Heart right ventricle (tissue), 16 donors: Measurements from ENCODE around the gene JPT2. TPM values are rescaled to one million over a fixed set of nuclear protein-coding genes. Genes with fewer than 3 reads are reported as not detected.

Experiments
- ATAC-seq, 8 donors: fragments of 200-7000 bp; cut with Tn5 transposase; one replicate each; pipeline ENCODE4 v1.9.1; 2020; ENCODE audit warnings: mild to moderate bottlenecking in 8 of 8, moderate library complexity in 8 of 8, moderate number of reproducible peaks in 1 of 8
- DNase-seq, 2 donors: peaks; one replicate each; pipeline ENCODE4 v3.0.0-alpha.2; 2020
- H3K27ac ChIP-seq, 10 donors: fragments of 200-600 bp; sonication (generic) in 2 of 10; one replicate each; pipeline versions ENCODE4 v1.5.0 to v1.8.0; 2020 to 2022; ENCODE audit warnings: mild to moderate bottlenecking in 3 of 10
- H3K27me3 ChIP-seq, 7 donors: fragments of 200-600 bp; one replicate each; pipeline ENCODE4 v1.8.0; 2021 to 2022; ENCODE audit warnings: mild to moderate bottlenecking in 2 of 7
- H3K36me3 ChIP-seq, 9 donors: fragments of 200-600 bp; sonication (generic) in 1 of 9; one replicate each; pipeline versions ENCODE4 v1.5.0 to v1.8.0; 2020 to 2022; ENCODE audit warnings: mild to moderate bottlenecking in 2 of 9
- H3K4me1 ChIP-seq, 9 donors: fragments of 200-600 bp; sonication (generic) in 1 of 9; one replicate each; pipeline versions ENCODE4 v1.5.0 to v1.8.0; 2020 to 2022; ENCODE audit warnings: mild to moderate bottlenecking in 4 of 9
- H3K4me3 ChIP-seq, 10 donors: fragments of 200-600 bp; sonication (generic) in 2 of 10; one replicate each; pipeline versions ENCODE4 v1.5.0 to v1.8.0; 2020 to 2022; ENCODE audit warnings: mild to moderate bottlenecking in 7 of 10, moderate library complexity in 2 of 10
- H3K9me3 ChIP-seq, 11 donors: fragments of 200-600 bp in 10 of 11; sonication (generic) in 2 of 11; one replicate each; pipeline versions ENCODE4 v1.5.0 to v1.8.0; 2013 to 2022; ENCODE audit warnings: mild to moderate bottlenecking in 2 of 11, control low read depth in 1 of 11, moderate library complexity in 1 of 11
- WGBS, 2 donors: extraction: QIAGEN DNeasy Blood & Tissue Kit; methylation state at CpG; one replicate each; pipeline ENCODE4 v1.1.7; 2013; ENCODE audit warnings: inconsistent platforms in 1 of 2; 5-methylcytosine and 5-hydroxymethylcytosine counted together
- intact Hi-C, 10 donors: fragments of 100-400 bp; cut with DNase I; formaldehyde crosslinking; loops; one replicate each; pipeline versions ENCODE4 v1.11.1 to v1.14.2; 2022
- polyA plus RNA-seq, 2 donors: library from polyadenylated mRNA; stranded (reverse); fragments of 200-250 nt; gene quantifications; one replicate each; pipeline ENCODE4 v1.2.3, GENCODE V29; 2013
- total RNA-seq, 10 donors: library from RNA; stranded (reverse); fragmentation: NEBNext Ultra II Directional in 3 of 10; extraction: Animal tissue kit (Norgen Biotek cat#: 25700) in 3 of 10; gene quantifications; one replicate each; pipeline versions ENCODE4 v1.2.1 to v1.2.4, GENCODE V29; 2021 to 2023
- TF ChIP-seq, protein P1 (sequence below), 9 donors: fragments of 200-600 bp; sonication (generic) in 2 of 9; IDR thresholded peaks; one replicate each; pipeline versions ENCODE4 v1.5.0 to v1.8.0; 2021 to 2022; ENCODE audit warnings: antibody characterized with exemption in 9 of 9, mild to moderate bottlenecking in 5 of 9, moderate library complexity in 1 of 9
- donor health status: Arrhythmogenic right ventricular cardiomyopathy.
- donor health status: ischemic (EF 13 %, LVEDD 7.1; RV severe dilation, severe dysfunction).
- donor health status: healthy with polysubstance abuse.
- donor health status: DM: no; HTN: yes; CAD: no.
- donor health status: DM: no; HTN: no; CAD: no.
- donor health status: ischemic (EF 25% LVEDD 6.9; RV normal size, moderate dysfunction).
- donor health status: ischemic (EF 25% LVEDD 5.7; RV mildly dilated, moderate dysfunction).
- donor health status: healthy.
- donor health status: DM: yes; HTN: yes; CAD: no.
- donor health status: Ischemic cardiomyopathy.
- donor health status: ischemic (EF 35%, LVEDD 5.7; RV mildly dilated, moderate dysfunction).
- donor health status: nonischemic (EF 11% LVEDD 7.7; RV severe dilation, severe dysfunction).
- donor health status: DM: yes; HTN: yes; CAD: no.
- donor health status: PGD.
- donor health status: ischemic (EF 29% LVEDD 5.4; RV normal size, mild dysfunction).
- donor health status: nonischemic (EF 23%, LVEDD 6.1; RV moderate dilation, normal function).

Gene JPT2
- total and polyA plus RNA-seq, 12 donors: 10.0 to 57.5 (median 32.2) TPM

- H3K27me3 ChIP-seq: no peaks in the 10 kb centered on the region
- DNase-seq: no peak
- peak in 3 of 8 donors; percentile 4 to 54 (median 34) for ATAC-seq
- peak overlapping the region in 6 of 10 donors; percentile 8 to 41 (median 26) for H3K27ac ChIP-seq
- TF ChIP-seq, protein P1, sequence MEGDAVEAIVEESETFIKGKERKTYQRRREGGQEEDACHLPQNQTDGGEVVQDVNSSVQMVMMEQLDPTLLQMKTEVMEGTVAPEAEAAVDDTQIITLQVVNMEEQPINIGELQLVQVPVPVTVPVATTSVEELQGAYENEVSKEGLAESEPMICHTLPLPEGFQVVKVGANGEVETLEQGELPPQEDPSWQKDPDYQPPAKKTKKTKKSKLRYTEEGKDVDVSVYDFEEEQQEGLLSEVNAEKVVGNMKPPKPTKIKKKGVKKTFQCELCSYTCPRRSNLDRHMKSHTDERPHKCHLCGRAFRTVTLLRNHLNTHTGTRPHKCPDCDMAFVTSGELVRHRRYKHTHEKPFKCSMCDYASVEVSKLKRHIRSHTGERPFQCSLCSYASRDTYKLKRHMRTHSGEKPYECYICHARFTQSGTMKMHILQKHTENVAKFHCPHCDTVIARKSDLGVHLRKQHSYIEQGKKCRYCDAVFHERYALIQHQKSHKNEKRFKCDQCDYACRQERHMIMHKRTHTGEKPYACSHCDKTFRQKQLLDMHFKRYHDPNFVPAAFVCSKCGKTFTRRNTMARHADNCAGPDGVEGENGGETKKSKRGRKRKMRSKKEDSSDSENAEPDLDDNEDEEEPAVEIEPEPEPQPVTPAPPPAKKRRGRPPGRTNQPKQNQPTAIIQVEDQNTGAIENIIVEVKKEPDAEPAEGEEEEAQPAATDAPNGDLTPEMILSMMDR (IDR thresholded peaks at IDR 0.05): no peak
- peaks cover 0 to 100% (median 28%) of the 10 kb centered on the region in 9 donors for H3K36me3 ChIP-seq
- H3K4me1 ChIP-seq: peaks cover 0 to 40% (median 19%) of the 10 kb centered on the region in 9 donors
- H3K4me3 ChIP-seq: no peak overlapping the region
- WGBS, 2 donors: 59 to 64% methylated on average over 20 of the region's 20 CpGs
- intact Hi-C loops: no loop called here
- H3K9me3 ChIP-seq: no peaks in the 10 kb centered on the region
Measured at GRCh38 chr16:1640261-1640941, 37.7 kb upstream of the JPT2 start.

DNA sequence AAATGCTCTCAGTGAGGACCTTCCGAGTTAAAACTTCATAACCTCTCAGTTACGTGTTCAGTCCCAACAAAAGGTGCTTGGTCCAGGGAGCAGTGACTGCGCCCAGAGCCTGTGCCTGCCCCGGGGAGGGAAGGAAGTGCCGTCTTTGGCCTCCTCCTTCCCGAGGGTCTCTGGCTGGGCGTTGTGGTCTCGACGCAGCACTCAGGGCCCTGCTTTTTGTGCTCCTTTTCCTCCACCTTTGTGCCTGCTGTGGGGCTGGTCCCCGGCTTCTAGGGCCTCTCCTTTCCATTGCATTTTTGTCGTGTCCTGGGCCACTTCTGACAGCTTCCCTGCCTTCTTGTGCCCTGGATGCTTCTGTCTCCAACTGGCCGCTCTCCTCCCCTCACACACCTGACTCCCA is 36.8 kb upstream of the JPT2 start:
- intact Hi-C loops: no loop called here
- Histone ChIP-seq H3K4me1 (peaks cover 0 to 40% (median 19%) of the 10 kb centered on the region in 9 donors), H3K27ac (peak overlapping the region in 1 of 10 donors; percentile 37), H3K4me3 (no peak overlapping the region), H3K27me3 (no peaks in the 10 kb centered on the region), H3K36me3 (peaks cover 0 to 100% (median 34%) of the 10 kb centered on the region in 9 donors), H3K9me3 (no peaks in the 10 kb centered on the region)
- no peak for ATAC-seq
- WGBS, 2 donors: 88 to 91% methylated on average over 12 of the region's 12 CpGs
- TF ChIP-seq, protein P1 (IDR thresholded peaks at IDR 0.05): no peak
- DNase-seq: no peak

DNA sequence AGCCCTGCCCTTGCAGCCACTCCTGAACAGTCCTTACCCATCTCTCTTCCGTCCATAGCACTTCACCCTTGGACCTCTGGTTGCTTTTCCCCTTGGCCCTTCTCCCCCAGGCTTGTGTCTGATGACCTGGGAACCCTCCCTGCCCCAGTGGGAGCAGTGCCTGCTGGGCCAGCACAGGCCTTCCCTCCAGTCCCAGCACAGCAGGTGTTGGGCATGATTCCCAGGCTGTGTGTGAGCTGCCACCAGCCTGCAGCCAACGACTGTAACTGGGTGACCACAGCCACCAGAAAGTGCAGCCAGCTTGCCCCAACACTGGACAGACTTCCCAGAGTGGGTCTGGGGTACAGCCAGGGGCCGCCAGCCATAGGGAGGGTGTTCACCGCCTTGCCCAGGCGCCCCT is 35.9 kb upstream of the JPT2 start:
- 78 to 89% methylated on average over 5 of the region's 5 CpGs for WGBS, 2 donors
- Histone ChIP-seq H3K9me3 (no peaks in the 10 kb centered on the region), H3K36me3 (peaks cover 0 to 100% (median 35%) of the 10 kb centered on the region in 9 donors), H3K4me3 (no peak overlapping the region), H3K4me1 (peaks cover 0 to 40% (median 19%) of the 10 kb centered on the region in 9 donors), H3K27me3 (no peaks in the 10 kb centered on the region), H3K27ac (peak overlapping the region in 2 of 10 donors; percentile 26 to 45)
- TF ChIP-seq, protein P1 (IDR thresholded peaks at IDR 0.05): no peak
- intact Hi-C loops: no loop called here
- DNase-seq: peak; percentile 39 to 46
- peak in 7 of 8 donors; percentile 69 to 93 (median 76) for ATAC-seq

DNA sequence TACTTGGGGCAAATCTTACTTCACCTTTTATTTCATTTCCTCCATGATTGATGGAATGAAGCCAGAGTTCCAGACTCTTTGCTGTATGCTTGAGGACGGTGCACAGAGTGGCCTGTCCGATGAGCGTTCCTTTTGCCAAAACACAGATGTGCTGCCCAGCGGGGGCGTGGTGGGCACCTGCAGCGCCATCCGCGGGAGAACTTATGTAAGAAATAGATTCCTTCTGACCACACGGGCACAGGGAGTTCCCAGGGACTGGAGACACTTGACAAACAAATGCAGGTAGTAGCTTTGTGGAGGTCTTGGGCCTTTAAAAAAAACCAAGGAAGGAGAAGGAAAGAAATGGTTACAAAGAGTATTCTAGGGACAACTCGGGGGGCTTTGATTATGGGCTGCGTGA is 35.3 kb upstream of the JPT2 start:
- no peak for DNase-seq
- intact Hi-C loops: no loop called here
- no peak overlapping the region for H3K27ac ChIP-seq
- no peak for ATAC-seq
- H3K4me3 ChIP-seq: no peak overlapping the region
- no peaks in the 10 kb centered on the region for H3K27me3 ChIP-seq
- H3K9me3 ChIP-seq: no peaks in the 10 kb centered on the region
- peaks cover 0 to 38% (median 19%) of the 10 kb centered on the region in 9 donors for H3K4me1 ChIP-seq
- 91 to 93% methylated on average over 11 of the region's 11 CpGs for WGBS, 2 donors
- TF ChIP-seq, protein P1 (IDR thresholded peaks at IDR 0.05): no peak
- peaks cover 0 to 100% (median 34%) of the 10 kb centered on the region in 9 donors for H3K36me3 ChIP-seq
